Neutrophil (primary cell): ENCODE measurements around the gene IL2RA.
A peak's percentile ranks its signal among the peaks of the same experiment; 100 is the strongest.

Experiments
- H3K27ac ChIP-seq: fragments of 200-600 bp; sonication (generic); 2 replicates; pipeline ENCODE4 v1.5.1; 2016; ENCODE audit warnings: mild to moderate bottlenecking, moderate library complexity
- H3K27me3 ChIP-seq: fragments of 200-600 bp; sonication (generic); 2 replicates; pipeline ENCODE4 v1.6.0; 2016; ENCODE audit warnings: mild to moderate bottlenecking
- H3K36me3 ChIP-seq: fragments of 200-600 bp; sonication (generic); 2 replicates; pipeline ENCODE4 v1.5.1; 2017
- H3K4me1 ChIP-seq, 2 experiments: fragments of 200-600 bp in 1 of 2; sonication (generic) in 1 of 2; 1 replicate in 1 of 2; 2 replicates in 1 of 2; pipeline versions ENCODE4 v1.5.1 to v1.6.1; 2013 to 2016; ENCODE audit warnings: low read depth in 1 of 2, low read length in 1 of 2, mild to moderate bottlenecking in 1 of 2, moderate library complexity in 1 of 2; ENCODE audit not compliant: control insufficient read depth in 1 of 2, insufficient read depth in 1 of 2
- H3K4me3 ChIP-seq, 2 experiments: fragments of 200-600 bp in 1 of 2; sonication (generic) in 1 of 2; 1 replicate in 1 of 2; 2 replicates in 1 of 2; pipeline ENCODE4 v1.5.1; 2013 to 2016; ENCODE audit warnings: low read depth in 1 of 2, low read length in 1 of 2, mild to moderate bottlenecking in 1 of 2, moderate library complexity in 1 of 2
- H3K9me3 ChIP-seq: fragments of 200-600 bp; sonication (generic); 2 replicates; pipeline ENCODE4 v1.5.1; 2016
- CTCF ChIP-seq: fragments of 200-600 bp; sonication (generic); IDR thresholded peaks from 2 replicates; pipeline ENCODE4 v1.5.1; 2016; ENCODE audit warnings: antibody characterized with exemption

IL2RA gene

GRCh38 chr10:6097063-6097462 lies 34.9 kb upstream of the IL2RA start:
- TF ChIP-seq CTCF: no peak
- no peaks in the 10 kb centered on the region for H3K27me3 ChIP-seq
- no peaks in the 10 kb centered on the region for H3K9me3 ChIP-seq
- H3K36me3 ChIP-seq: peaks cover 25% of the 10 kb centered on the region
- peaks cover 23 to 33% of the 10 kb centered on the region in 2 experiments for H3K4me1 ChIP-seq
- H3K27ac ChIP-seq: no peak overlapping the region
- no peak overlapping the region for H3K4me3 ChIP-seq

- H3K27me3 ChIP-seq: no peaks in the 10 kb centered on the region
- peaks cover 15% of the 10 kb centered on the region for H3K36me3 ChIP-seq
- H3K9me3 ChIP-seq: no peaks in the 10 kb centered on the region
- no peak overlapping the region for H3K27ac ChIP-seq
- TF ChIP-seq CTCF: no peak
- H3K4me1 ChIP-seq: peaks cover 33 to 44% of the 10 kb centered on the region in 2 experiments
- H3K4me3 ChIP-seq: no peak overlapping the region
These were observed 33.8 kb upstream of the IL2RA start for GRCh38 chr10:6095810-6096570.

GRCh38 chr10:6092731-6093130 lies 30.6 kb upstream of the IL2RA start:
- Histone ChIP-seq H3K9me3 (no peaks in the 10 kb centered on the region), H3K4me3 (peak overlapping the region; percentile 5 to 19), H3K27ac (peak overlapping the region; percentile 77), H3K27me3 (no peaks in the 10 kb centered on the region), H3K4me1 (peaks cover 53 to 67% of the 10 kb centered on the region in 2 experiments), H3K36me3 (peaks cover 10% of the 10 kb centered on the region)
- TF ChIP-seq CTCF: no peak

- no peak for TF ChIP-seq CTCF
- H3K9me3 ChIP-seq: no peaks in the 10 kb centered on the region
- H3K36me3 ChIP-seq: no peaks in the 10 kb centered on the region
- no peaks in the 10 kb centered on the region for H3K27me3 ChIP-seq
- H3K4me1 ChIP-seq: peaks cover 56 to 70% of the 10 kb centered on the region in 2 experiments
- H3K4me3 ChIP-seq: peak overlapping the region; percentile 24 to 26
- H3K27ac ChIP-seq: peak overlapping the region; percentile 77
These were observed 29.5 kb upstream of the IL2RA start for GRCh38 chr10:6091630-6092029.

- H3K9me3 ChIP-seq: no peaks in the 10 kb centered on the region
- no peaks in the 10 kb centered on the region for H3K36me3 ChIP-seq
- peak overlapping the region; percentile 81 for H3K27ac ChIP-seq
- peak overlapping the region; percentile 82 to 90 for H3K4me3 ChIP-seq
- H3K4me1 ChIP-seq: peaks cover 60 to 68% of the 10 kb centered on the region in 2 experiments
- no peak for TF ChIP-seq CTCF
- H3K27me3 ChIP-seq: no peaks in the 10 kb centered on the region
These were observed 27.4 kb upstream of the IL2RA start for GRCh38 chr10:6089334-6090219.
